ENCODE data around the gene HEATR1.

DNA sequence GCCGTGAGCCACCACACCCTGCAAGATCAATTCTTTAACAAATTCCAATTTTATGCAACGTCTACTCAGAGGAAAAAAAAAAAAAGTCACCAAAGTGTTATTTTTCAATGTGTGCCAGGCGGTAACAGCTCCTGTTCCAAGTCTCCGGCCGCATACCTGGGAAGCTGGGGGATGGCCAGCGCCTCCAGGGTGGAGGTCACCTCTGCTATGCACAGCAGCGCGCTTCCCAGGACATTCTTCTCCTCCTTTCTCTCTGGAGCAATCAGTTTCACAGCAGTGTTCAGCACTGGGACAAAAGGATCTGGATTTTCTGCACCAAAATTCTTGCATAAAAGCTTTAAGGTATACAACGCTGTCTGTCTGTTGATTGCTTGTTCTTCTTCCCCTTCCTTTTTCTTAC, 46.2 kb downstream of the HEATR1 start:
- no peak for TF ChIP-seq POLR2A (IDR thresholded peaks at IDR 0.05)
- TF ChIP-seq, protein P1, sequence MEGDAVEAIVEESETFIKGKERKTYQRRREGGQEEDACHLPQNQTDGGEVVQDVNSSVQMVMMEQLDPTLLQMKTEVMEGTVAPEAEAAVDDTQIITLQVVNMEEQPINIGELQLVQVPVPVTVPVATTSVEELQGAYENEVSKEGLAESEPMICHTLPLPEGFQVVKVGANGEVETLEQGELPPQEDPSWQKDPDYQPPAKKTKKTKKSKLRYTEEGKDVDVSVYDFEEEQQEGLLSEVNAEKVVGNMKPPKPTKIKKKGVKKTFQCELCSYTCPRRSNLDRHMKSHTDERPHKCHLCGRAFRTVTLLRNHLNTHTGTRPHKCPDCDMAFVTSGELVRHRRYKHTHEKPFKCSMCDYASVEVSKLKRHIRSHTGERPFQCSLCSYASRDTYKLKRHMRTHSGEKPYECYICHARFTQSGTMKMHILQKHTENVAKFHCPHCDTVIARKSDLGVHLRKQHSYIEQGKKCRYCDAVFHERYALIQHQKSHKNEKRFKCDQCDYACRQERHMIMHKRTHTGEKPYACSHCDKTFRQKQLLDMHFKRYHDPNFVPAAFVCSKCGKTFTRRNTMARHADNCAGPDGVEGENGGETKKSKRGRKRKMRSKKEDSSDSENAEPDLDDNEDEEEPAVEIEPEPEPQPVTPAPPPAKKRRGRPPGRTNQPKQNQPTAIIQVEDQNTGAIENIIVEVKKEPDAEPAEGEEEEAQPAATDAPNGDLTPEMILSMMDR (IDR thresholded peaks at IDR 0.05) = no peak

Data from testis (tissue), 2 donors.